HG03354 (cell line): ENCODE results near the gene PRPF38A.

Experiments used
- ATAC-seq: cut with Tn5 transposase; IDR thresholded peaks from one replicate; pipeline ENCODE4 v1.9.1; 2021; ENCODE audit warnings: mild to moderate bottlenecking; ENCODE audit not compliant: unreplicated experiment, poor library complexity, severe bottlenecking

The PRPF38A gene

DNA sequence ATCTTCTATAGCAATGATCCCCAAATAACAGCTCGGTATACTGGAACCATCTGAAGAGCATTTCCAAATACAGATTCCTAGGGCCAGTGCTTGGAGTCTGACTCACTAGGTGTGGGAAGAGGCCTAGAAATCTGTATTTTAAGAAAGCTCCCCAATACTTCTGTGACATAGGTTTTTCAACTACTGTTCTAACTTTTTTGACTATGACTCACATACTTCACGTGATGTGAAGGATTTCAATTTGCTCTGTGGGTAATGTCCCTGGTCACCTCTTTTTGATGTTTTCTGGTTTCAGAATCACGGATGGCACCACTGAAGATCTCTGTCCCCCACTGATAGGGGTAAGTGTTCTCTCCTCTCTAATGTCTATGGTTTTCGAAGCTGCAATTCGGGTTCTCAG lies 11.2 kb upstream of the PRPF38A start:
- ATAC-seq, result no peak

GRCh38 chr1:52399629-52400028 lies 4.8 kb upstream of the PRPF38A start:
- no peak for ATAC-seq

GRCh38 chr1:52400131-52400530 lies 4.3 kb upstream of the PRPF38A start:
- no peak for ATAC-seq

DNA sequence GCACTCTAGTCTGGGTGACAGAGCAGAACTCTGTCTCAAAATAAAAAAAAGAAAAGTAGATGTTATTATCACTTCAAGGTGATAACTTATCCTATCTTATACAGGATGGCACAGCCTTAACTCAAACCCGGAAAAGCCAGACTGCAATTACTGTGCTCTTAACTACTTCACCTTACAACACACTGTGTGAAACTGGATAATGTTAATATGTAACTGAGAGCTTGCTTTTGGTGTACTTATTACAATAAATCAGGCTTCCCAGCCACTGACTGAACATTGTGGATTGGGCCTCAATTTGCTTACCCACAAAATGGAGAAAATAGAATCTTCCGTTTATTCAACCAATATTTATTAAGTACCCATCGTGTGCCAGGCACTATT lies 1.6 kb upstream of the PRPF38A start:
- no peak for ATAC-seq

DNA sequence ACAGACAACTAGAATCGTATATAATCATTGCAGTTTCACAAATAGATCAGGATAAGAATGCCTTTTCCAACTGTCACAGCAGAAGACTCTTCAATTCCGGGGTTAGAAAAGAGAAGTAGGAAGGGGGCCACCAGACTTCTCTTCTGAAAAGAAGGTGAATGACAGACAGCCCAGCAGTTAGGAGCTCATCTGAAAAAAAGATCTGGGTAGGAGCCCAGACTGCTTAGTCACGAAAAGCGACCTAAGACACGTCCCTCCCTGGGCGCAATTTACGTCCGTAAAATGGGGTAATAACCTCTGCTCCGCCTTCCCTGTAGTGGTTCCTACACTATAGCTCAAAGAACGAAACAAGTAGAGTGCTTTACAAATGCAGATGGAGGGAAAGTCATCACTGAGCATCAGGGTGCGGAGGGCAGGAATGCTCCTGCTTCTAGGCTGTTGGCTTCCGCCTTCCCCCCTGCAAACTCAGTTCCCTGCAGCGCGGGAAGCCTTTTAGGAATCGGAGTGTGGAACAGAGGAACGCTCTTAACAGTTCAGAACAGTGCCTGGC lies 761 bp upstream of the PRPF38A start:
- ATAC-seq, result peak; percentile 36

DNA sequence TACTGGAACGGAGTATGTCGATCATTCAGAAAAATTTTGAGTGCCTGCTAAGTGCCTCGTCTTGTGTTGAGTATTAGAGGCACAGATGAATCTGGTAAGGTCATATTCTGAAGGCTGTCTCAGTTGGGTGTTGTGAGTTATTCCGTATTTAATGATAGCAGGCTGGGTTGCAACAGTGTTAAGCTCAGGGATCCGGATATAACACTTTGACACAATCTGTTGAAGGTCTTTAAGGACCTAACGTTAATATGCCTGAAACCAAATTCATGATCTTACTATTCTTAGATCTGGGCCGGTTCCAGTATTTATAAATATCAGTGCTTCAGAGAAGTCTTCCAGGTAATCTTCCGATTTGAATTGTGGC lies 555 bp downstream of the PRPF38A start:
- ATAC-seq, result no peak

DNA sequence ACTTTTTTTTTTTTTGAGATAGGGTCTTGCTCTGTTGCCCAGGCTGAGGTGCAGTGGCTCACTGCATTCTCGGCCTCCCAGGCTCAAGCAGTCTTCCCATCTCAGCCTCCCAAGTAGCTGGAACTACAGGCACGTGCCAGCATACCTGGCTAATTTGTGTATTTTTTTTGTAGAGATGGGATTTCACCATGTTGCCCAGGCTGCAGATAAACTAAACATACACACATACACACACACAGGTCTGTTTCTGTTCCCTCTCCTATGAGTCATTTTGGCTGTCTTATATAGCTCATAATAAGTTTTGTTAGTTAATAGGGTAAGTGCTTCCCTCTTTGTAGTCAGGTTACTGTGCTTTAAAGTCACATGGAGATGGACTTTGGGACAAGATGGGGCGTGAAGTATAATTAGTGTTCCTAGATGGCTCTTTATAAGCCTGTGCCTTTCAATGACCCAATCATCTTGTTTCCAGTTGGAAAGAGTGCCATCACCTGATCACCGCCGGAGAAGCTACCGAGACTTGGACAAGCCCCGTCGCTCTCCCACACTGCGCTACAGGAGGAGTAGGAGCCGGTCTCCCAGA lies 9.1 kb downstream of the PRPF38A start:
- no peak for ATAC-seq

- ATAC-seq, result no peak
These were observed 10.5 kb downstream of the PRPF38A start for GRCh38 chr1:52414942-52415341.

DNA sequence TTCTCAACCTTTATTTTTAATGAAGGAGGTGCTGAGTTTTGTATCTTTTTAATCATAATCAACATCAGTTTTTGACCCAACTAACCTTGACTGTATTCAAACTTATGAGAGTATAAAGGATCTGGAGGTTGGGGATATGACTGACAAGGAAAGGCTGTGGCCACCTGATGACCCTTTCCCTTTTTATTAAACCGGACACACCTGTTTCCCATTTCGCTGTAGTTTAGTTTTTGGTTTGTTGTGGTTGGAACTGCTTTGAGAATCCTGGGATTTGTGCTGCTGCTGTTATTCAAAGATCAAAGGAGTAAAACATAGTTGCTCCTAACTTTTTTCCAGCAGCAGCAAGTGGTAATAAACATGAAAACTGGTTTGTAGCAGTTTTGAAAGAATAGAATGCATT lies 12.4 kb downstream of the PRPF38A start:
- no peak for ATAC-seq

- no peak for ATAC-seq
These were observed 16.3 kb downstream of the PRPF38A start for GRCh38 chr1:52420713-52421112.

GRCh38 chr1:52423055-52423454 lies 18.7 kb downstream of the PRPF38A start:
- no peak for ATAC-seq

DNA sequence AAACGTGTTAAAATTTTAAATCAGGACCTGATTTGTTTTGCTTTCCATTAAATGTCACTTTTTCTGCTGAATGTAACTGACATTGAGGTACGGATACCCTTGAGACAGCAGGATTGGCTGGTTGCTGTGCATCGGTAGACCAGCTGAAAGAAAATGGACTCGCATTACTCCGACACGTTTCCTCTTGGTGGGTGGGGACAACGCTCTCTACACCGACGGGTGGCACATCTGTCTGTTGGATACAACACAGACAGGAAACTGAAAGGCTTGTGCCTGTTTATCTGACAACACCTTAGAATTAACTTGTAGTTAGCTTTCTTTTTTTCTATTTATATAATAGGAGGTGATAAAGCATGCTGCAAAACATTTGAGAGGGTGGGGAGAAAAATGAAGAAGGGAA lies 19.4 kb downstream of the PRPF38A start:
- ATAC-seq, result no peak

DNA sequence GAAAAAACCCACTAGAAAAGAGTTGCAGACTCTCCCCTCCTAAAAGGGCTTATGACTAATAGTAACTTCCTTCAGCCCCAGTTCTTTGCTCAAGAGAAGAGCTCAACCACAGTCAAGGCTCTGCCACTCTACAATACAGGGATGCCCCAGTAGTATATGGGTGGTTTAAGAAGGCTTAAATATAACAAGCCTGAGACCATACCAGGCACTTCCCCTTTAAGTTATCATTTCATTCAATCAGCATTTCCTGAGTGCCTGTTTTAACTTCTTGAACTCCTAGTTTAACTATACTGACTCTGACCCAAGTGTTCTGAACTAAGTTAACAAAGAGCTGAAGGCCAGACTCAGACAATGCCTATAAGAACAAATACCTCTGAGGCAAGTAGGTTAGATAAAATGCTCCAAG lies 19.8 kb downstream of the PRPF38A start:
- no peak for ATAC-seq

DNA sequence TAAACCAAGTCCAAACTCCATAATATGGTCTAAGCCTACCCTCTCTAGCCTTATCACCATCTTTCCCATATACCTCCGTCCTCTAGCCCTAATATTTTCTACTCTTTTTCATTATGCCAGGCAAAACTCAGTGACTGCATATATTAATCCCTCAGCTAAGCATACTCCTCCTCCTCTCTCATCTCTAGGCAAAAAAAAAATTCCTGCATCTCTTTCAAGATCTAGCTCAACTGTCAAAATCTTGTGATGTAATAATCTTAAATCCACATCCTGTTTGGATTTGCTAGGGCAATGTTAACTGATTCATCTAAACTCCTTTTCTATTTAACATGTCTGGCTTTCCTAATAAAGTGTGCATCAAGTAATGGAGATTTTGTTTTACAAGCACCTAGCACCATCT lies 20.4 kb downstream of the PRPF38A start:
- no peak for ATAC-seq

DNA sequence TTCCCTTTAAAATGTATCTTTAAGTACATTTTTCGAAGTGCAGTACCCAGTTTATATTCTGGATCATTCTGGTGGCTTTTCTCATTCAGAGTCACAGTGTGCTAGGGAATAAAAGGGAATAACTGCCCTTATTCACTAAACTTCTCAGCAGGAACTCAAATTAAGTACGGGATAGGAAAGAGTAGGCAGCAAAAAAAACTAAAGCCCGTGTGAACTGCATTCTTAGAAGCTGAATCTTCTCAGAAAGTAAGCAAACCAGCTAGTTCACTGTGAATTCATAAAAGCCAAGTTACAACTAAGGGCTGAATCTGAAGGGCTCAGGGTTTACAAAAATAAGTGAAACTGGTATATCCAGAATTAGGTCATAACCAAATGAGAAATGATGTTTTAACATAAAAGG lies 22.0 kb downstream of the PRPF38A start:
- no peak for ATAC-seq

GRCh38 chr1:52427152-52427551 lies 22.8 kb downstream of the PRPF38A start:
- ATAC-seq, result no peak

DNA sequence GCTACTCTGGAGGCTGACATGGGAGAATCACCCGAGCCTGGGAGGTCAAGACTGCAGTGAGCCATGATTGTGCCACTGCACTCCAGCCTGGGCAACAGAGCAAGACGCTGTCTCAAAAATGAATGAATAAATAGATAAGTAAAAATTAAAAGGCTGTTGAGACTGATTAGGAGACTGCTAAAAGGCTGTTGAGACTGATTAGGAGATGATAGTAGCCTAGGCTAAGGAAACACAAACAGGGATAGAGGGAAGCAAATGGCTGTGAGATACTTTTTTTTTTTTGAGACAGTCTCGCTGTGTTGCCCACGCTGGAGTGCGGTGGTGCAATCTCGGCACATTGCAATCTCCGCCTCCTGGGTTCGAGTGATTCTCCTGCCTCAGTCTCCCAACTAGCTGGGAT lies 28.4 kb downstream of the PRPF38A start:
- no peak for ATAC-seq

- no peak for ATAC-seq
These were observed 30.8 kb downstream of the PRPF38A start for GRCh38 chr1:52435211-52435610.

DNA sequence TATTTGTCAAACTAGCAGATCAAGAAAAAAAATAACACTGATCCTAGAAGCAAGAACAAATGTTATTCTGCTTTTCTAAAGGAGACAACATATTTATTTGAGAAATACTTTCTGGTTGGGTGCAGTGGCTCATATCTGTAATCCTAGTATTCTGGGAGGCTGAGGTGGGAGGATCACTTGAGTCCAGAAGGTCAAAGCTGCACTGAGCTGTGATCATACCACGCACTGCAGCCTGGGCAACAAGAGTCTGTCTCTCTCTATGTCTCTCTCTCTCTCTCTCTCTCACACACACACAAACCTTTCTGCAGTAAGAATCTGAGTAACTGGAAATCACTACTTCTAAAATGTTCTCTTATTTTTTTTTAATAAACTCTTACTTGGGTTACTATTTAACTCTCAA lies 31.2 kb downstream of the PRPF38A start:
- ATAC-seq, result no peak

DNA sequence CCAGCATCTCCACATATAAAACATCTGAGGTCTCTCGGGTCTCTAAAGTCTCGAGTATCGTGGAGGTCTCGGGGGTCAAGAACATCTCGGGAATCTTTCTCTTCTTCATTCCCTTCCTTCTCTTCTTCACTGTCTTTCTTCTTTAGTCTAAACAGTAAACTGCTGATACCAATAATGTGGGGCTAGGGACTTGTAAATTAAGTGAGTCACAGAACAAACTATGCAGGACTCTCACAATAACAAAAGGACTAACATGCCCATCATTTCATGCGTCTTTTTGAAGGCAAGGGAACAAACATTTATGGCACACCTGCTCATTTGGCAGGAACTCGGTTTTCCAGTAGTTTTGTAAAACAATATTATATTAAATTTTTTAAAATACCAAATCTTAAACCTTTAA lies 32.4 kb downstream of the PRPF38A start:
- ATAC-seq, result no peak

DNA sequence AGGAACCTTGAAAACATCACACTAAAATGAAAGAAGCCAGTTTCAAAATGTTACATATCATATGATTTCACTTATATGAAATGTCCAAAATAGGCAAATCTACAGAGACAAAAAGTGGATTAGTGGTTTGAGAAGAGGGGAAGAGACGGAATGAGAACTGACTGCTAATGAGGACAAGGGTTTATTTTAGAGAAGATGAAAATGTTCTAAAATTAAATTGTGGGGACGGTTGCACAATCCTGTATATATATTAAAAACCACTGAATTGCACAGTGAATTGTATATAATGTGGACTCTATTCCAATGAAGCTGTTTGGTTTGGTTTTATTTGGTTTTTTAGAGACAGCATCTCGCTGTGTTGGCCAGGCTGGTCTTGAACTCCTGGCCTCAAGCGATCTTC lies 35.6 kb downstream of the PRPF38A start:
- ATAC-seq, result no peak

DNA sequence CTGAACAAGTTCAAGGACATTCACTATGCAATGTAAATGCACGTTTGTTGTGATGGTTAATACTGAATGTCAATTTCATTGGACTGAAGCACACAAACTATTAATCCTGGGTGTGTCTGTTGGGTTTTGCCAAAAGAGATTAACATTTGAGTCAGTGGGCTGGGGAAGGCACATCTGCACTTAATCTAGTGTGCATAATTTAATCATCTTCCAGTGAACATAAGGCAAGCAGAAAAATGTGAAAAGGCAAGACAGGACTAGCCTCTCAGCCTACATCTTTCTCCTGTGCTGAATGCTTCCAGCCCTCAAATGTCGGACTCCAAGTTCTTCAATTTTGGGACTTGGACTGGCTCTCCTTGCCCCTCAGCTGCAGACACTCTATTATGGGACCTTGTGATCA lies 40.1 kb downstream of the PRPF38A start:
- no peak for ATAC-seq
